HK-2 (cell line): Measurements from ENCODE around the gene PCDHA1.

Source experiments
- DNase-seq: peaks from one replicate; pipeline ENCODE4 v3.0.0-alpha.2; 2018; ENCODE audit not compliant: unreplicated experiment

Gene PCDHA1

DNA sequence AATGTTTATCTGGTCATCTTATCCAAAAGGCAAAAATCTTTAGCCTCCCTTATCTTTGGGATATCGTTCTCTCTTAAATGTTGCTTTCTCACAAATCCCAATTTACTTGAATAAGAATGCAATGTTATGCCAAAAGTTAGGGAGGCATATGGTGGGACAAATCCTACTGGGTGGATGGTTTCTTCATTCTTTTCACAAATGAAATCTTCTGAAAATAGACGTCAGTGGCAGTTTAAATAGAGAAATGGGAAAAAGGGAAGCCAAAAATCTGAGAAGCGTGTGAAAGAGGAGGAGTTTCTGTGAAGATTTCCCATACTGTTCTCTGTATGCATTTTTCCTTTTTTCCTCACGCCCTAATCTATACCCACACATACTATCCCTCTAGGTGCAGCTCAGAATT, 137.7 kb downstream of the PCDHA1 start:
- DNase-seq = no peak

- DNase-seq = no peak
Measured at GRCh38 chr5:140925806-140926442, 140.0 kb downstream of the PCDHA1 start, which contains the start of gene PCDHAC1. Gene PCDHAC1 (plus strand): TSS chr5:140926299. CDS start chr5:140926893, 594 bp downstream.

DNA sequence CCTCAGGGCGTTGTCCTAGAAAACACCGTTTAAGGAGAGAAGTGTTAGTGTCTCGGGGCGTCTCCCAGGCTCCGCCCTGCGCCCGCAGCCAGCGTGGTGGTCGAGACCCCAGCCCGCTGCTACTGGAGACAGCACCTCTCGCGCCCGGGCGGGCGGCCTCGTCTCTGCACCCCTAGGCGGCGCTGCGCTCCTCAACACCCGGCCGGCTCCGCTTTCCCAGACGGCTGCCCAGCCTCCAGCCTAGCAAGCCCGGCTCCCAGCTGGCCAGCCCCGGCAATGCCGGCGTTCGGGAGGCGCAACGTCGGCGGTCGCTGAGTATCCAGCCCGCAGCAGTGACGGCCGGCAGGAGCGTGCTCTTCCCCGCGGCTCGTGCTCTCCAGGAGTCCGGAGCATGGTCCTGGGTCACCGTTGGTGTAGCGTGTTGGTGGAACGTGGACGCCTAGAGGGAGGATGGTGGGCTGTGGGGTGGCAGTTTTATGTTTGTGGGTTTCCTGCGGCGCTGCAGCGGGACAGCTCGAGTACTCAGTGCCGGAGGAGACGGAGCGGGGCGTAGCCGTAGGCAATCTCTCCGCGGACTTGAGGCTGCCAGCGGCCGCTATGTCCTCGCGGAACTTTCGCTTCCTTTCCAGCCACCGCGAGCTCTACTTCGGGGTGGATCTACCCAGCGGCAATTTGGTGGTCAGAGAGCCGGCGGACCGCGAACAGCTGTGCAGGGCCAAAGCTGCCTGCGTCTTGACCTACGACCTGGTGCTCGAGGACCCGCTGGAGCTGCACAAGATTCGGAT, 140.7 kb downstream of the PCDHA1 start:
- DNase-seq = no peak

DNA sequence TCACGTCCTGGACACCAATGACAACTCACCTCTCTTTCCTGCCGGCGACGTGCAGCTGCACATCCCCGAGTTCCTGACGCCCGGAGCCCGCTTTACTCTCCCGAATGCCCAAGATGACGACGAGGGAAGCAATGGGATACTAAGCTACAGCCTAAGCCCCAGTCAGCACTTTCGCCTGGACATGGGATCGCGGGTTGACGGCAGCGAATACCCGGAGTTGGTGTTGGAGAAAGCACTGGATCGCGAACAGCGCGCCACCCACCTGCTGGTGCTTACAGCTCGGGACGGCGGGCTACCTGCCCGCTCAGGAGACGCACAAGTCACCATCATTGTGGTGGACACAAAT, 141.3 kb downstream of the PCDHA1 start:
- DNase-seq = no peak

- DNase-seq = no peak
Measured at GRCh38 chr5:140934964-140935606, 149.1 kb downstream of the PCDHA1 start.

DNA sequence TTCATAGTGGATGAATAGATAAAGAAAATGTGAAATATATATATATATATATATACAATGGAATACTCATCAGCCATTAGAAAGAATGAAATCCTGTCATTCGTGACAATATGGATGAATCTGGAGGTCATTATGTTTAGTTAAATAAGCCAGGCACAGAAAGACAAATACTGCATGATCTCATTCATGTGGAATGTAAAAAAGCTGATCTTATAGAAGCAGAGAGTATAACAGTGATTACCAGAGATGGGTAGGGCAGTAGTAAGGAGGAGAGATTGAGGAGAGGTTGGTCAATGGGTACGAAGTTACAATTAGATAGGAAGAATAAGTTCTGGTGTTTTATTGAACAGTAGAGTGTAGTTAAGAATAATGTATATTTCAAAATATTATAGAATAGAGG, 160.6 kb downstream of the PCDHA1 start:
- DNase-seq = no peak

- no peak for DNase-seq
Measured at GRCh38 chr5:140951636-140952035, 165.7 kb downstream of the PCDHA1 start.

DNA sequence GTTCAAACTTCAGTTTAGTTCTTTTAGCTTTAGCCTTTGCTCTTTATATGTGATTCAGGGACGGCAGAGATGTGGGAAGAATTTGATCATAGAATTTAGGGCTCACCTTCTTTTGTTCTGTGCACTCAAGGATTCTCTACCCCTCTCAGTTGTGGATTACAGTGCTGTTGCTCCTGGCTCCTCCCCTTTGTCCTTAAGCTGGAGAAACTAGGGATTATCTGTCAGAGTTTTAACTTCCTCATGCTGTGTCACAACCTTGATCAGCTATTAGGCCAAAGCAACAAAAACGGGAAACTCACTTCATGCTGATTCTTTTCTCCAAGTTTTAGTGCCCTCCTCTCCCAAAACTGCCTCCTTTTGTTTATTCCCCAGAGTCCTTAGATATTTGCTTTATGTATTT, 167.3 kb downstream of the PCDHA1 start:
- no peak for DNase-seq

DNA sequence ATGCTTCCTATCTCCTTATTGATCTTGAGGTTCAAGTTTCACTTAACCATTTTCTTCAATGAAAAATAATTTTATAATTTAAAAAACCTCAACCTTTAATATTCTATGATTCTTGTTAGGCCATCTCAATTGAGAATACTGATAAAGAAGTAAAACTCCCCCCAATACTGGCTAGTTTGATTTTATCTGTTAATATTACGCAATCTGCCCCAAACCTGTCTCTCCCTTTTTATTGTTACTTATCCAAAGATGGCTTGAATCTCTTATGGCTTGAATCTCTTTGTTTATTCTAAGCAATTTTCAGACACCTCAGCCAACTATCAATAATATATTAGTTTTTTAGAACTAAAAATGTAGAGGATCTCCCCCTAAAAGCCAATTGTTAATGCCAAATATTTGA, 176.2 kb downstream of the PCDHA1 start:
- DNase-seq = no peak

GRCh38 chr5:140964356-140964755, 178.4 kb downstream of the PCDHA1 start:
- DNase-seq = no peak

GRCh38 chr5:140965905-140966292, 180.0 kb downstream of the PCDHA1 start:
- DNase-seq = no peak

GRCh38 chr5:140966293-140967225, 180.6 kb downstream of the PCDHA1 start, which contains the start of gene PCDHAC2:
Gene PCDHAC2 (plus strand): TSS chr5:140966476. CDS start chr5:140966767, 291 bp downstream.
- DNase-seq = peak; percentile 17

DNA sequence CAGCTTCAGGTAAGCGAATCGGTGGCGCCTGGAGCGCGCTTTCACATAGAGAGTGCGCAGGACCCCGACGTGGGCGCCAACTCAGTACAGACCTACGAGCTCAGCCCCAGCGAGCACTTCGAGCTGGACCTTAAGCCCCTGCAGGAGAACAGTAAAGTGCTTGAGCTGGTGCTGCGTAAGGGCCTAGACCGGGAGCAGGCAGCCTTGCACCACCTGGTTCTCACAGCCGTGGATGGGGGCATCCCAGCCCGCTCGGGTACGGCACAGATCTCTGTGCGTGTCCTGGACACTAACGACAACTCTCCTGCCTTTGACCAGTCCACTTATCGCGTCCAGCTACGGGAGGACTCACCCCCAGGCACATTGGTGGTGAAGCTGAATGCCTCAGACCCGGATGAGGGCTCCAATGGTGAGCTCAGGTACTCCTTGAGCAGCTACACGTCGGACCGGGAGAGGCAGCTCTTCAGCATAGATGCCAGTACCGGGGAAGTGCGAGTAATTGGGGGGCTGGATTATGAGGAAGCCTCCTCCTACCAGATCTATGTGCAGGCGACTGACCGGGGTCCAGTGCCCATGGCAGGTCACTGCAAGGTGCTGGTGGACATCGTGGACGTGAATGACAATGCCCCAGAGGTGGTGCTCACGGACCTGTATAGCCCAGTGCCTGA, 181.4 kb downstream of the PCDHA1 start:
- DNase-seq = no peak

GRCh38 chr5:140969880-140970279, 183.9 kb downstream of the PCDHA1 start:
- DNase-seq = no peak

DNA sequence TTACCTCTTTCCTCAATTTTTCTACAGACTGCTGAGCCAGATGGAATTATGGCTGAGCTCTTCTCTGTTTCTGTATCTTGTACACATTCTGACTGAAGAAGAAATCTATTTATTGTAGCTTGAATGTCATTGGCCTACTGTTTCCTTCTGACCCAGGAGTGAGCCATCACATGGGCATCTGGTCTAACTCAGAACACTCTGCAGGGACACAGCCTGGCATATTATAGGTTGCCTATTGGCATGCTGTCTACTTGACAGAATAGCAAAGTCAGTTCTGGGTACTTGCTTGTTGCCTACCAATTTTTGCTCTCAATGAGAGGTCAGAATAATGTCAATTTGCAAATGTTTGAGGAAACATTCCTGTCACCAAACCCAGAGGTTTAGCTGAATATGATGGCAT, 187.6 kb downstream of the PCDHA1 start:
- no peak for DNase-seq

DNA sequence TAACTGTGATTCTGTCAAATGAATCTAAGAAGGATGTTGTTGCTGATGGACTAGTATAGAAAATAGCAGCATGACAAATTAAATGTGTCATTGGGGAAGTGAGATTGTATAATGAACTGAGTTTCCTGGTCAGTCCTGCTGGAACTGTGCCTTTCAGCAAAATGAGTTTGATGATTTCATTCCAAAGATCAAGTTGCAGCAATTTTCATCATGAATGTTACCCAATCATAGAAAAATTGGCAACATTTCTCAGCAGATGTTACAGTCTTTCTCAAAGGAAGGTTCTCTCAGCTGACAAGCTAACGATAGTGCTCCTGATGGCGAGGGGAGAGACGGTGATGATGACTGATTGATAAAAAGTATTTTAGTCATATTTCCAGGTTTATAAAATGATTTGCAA, 191.1 kb downstream of the PCDHA1 start:
- DNase-seq = no peak

GRCh38 chr5:140978260-140978659, 192.3 kb downstream of the PCDHA1 start:
- no peak for DNase-seq

- DNase-seq = no peak
Measured at GRCh38 chr5:140978983-140979382, 193.0 kb downstream of the PCDHA1 start.

DNA sequence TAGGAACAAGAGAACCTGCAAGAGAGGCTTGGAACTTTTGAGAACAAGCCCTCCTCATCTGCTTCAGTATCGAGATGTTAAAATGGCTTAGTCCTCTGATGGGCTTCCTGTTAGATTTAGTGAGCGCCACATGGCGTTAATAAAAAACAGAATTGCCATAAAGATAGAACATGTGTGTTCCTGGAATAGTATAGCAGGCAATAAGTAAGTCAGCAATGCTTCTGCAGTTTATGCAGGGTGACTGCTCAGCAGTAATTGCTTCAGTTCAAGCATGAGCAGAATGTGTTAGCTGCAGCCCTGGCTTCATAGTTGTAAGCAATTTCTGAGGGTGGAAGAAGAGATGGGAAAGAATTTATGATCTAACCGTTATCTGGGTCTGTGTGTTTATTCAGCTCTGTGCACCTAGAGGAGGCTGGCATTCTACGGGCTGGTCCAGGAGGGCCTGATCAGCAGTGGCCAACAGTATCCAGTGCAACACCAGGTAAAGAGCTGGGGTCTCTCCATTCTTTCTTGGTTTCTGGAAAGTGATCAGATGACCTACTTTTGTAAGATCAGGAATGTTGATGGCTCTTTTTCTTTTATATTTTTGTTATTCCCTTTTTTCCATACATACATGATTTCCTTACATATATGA, 196.3 kb downstream of the PCDHA1 start:
- DNase-seq = no peak

DNA sequence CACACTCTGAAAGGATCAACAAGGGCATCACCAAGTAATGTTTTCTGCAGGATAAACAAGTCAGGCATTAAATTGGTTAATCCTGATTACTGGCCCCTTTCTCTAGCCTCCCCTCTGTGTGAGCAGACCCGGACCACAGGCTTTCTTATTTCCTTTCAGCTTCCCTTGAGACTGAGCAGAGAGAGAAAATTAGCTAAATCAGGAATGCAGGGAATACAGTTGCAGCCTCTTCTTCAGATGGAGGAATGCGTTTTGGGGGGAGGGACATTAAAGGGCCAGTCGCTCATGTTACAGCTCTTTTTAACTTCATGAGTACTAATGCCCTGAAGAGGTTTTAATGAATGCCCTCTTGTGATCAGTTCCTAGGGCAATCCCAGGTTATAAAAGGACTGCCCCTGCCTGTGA, 200.2 kb downstream of the PCDHA1 start:
- DNase-seq = no peak

DNA sequence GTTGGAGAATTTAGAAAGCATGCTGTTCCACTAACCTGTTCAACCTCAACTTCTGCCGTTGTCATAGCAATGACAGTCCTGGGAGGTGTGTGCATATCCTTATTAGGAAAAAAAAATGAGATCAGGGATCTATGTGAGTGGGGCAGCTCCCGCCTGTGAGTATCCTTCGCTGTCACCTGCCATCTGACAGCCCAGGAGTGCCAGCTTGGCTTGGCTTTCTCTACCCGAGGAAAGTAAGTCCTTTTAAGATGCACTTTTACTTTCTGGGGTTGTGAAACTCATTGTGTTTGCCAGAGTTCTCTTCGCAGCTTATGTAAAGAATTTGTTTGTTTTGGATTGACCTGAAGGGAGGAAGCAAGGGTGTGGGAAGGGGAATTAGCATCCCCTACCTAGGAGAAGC, 202.2 kb downstream of the PCDHA1 start:
- DNase-seq = no peak
